Upper lobe of left lung (tissue), 4 donors: Measurements from ENCODE around the gene TPD52L1.

Experiments
- EP300 ChIP-seq, 4 donors: sonication (generic); formaldehyde crosslinking; IDR thresholded peaks; one replicate each; pipeline ENCODE4 v1.5.1; 2017; ENCODE audit warnings: antibody characterized with exemption in 4 of 4, control low read depth in 2 of 4
- POLR2A ChIP-seq, 4 donors: fragments of 450-650 bp; IDR thresholded peaks; one replicate each; pipeline ENCODE4 v1.5.1; 2016 to 2017; ENCODE audit warnings: antibody characterized with exemption in 4 of 4, mild to moderate bottlenecking in 2 of 4
- POLR2AphosphoS5 ChIP-seq, 2 donors: sonication (generic); formaldehyde crosslinking; IDR thresholded peaks; one replicate each; pipeline ENCODE4 v1.5.1; 2017; ENCODE audit warnings: antibody characterized with exemption in 2 of 2
- TF ChIP-seq, protein P1 (sequence below), 6 experiments: fragments of 450-650 bp in 4 of 6; fragments of 200-600 bp in 2 of 6; sonication (generic) in 2 of 6; IDR thresholded peaks; one replicate each; pipeline ENCODE4 v1.5.1; 2016 to 2019; ENCODE audit warnings: antibody characterized with exemption in 6 of 6

GRCh38 chr6:125304970-125305660 lies 151.5 kb downstream of the TPD52L1 start:
- TF ChIP-seq POLR2A (IDR thresholded peaks at IDR 0.05) (no peak), POLR2AphosphoS5 (IDR thresholded peaks at IDR 0.05) (no peak), EP300 (IDR thresholded peaks at IDR 0.05) (no peak)
- TF ChIP-seq, protein P1, sequence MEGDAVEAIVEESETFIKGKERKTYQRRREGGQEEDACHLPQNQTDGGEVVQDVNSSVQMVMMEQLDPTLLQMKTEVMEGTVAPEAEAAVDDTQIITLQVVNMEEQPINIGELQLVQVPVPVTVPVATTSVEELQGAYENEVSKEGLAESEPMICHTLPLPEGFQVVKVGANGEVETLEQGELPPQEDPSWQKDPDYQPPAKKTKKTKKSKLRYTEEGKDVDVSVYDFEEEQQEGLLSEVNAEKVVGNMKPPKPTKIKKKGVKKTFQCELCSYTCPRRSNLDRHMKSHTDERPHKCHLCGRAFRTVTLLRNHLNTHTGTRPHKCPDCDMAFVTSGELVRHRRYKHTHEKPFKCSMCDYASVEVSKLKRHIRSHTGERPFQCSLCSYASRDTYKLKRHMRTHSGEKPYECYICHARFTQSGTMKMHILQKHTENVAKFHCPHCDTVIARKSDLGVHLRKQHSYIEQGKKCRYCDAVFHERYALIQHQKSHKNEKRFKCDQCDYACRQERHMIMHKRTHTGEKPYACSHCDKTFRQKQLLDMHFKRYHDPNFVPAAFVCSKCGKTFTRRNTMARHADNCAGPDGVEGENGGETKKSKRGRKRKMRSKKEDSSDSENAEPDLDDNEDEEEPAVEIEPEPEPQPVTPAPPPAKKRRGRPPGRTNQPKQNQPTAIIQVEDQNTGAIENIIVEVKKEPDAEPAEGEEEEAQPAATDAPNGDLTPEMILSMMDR (IDR thresholded peaks at IDR 0.05): no peak
